IMR-90 (cell line): ENCODE data around the gene FOXC2. TPM values are rescaled to one million over a fixed set of nuclear protein-coding genes. Genes with fewer than 3 reads are reported as not detected.

ENCODE experiments used
- ATAC-seq: fragments of 200-7000 bp; cut with Tn5 transposase; 2 replicates; pipeline ENCODE4 v1.9.1; 2020; ENCODE audit warnings: low read depth, mild to moderate bottlenecking, moderate library complexity
- BruUV-seq: library from RNA; stranded (reverse); fragments of 400-500 nt; replicated peaks from 2 replicates; lab custom pipeline; 2021; lab: Mats Ljungman, UMichigan
- CTCF ChIA-PET: fragments of 300-600 bp; formaldehyde crosslinking; extraction: SDS; loops from one replicate; lab custom pipeline; 2021; ENCODE audit warnings: antibody characterized with exemption; lab: Yijun Ruan, JAX
- POLR2A ChIA-PET: fragments of 300-600 bp; sonication (Branson Sonifier 250); formaldehyde crosslinking; loops from one replicate; lab custom pipeline; 2022; ENCODE audit warnings: antibody characterized with exemption; ENCODE audit not compliant: unreplicated experiment; lab: Charles Lee
- DNase-seq: peaks from one replicate; pipeline ENCODE4 v3.0.0; 2013
- H2AFZ ChIP-seq: replicated peaks from 2 replicates; pipeline ENCODE3; 2013; ENCODE audit warnings: low read length, mild to moderate bottlenecking; ENCODE audit not compliant: poor library complexity
- H2AK5ac ChIP-seq: 2 replicates; pipeline ENCODE4 v1.6.1; 2013; ENCODE audit warnings: low read depth, low read length, inconsistent platforms
- H2AK9ac ChIP-seq: replicated peaks from 2 replicates; pipeline ENCODE3; 2013; ENCODE audit warnings: mild to moderate bottlenecking, low read depth, low read length, moderate library complexity; ENCODE audit not compliant: poor library complexity
- H2BK120ac ChIP-seq: 2 replicates; pipeline ENCODE4 v1.6.1; 2013; ENCODE audit warnings: low read depth, low read length, inconsistent platforms
- H2BK15ac ChIP-seq: 3 replicates; pipeline ENCODE4 v1.6.1; 2013; ENCODE audit warnings: low read depth, low read length, inconsistent platforms
- H2BK20ac ChIP-seq: 2 replicates; pipeline ENCODE4 v1.6.1; 2013; ENCODE audit warnings: low read depth, mild to moderate bottlenecking, inconsistent platforms, low read length, moderate library complexity
- H2BK5ac ChIP-seq: 2 replicates; pipeline ENCODE4 v1.6.1; 2013; ENCODE audit warnings: mild to moderate bottlenecking, low read depth, low read length, inconsistent platforms; ENCODE audit not compliant: poor library complexity, severe bottlenecking
- H3K14ac ChIP-seq: replicated peaks from 2 replicates; pipeline ENCODE4 v1.6.1; 2013; ENCODE audit warnings: low read depth, low read length, inconsistent platforms
- H3K18ac ChIP-seq: 2 replicates; pipeline ENCODE4 v1.6.1; 2013; ENCODE audit warnings: low read depth, low read length, control low read depth
- H3K23ac ChIP-seq: 2 replicates; pipeline ENCODE4 v1.6.1; 2013; ENCODE audit warnings: low read depth, low read length, inconsistent platforms
- H3K27ac ChIP-seq: 2 replicates; pipeline ENCODE4 v1.5.1; 2013; ENCODE audit warnings: mild to moderate bottlenecking, control low read depth, low read length; ENCODE audit not compliant: insufficient read depth
- H3K27me3 ChIP-seq: 2 replicates; pipeline ENCODE4 v1.6.1; 2013; ENCODE audit warnings: low read length; ENCODE audit not compliant: control insufficient read depth, insufficient read depth
- H3K36me3 ChIP-seq: 2 replicates; pipeline ENCODE4 v1.6.1; 2013; ENCODE audit warnings: low read length, mixed read lengths; ENCODE audit not compliant: control insufficient read depth, insufficient read depth
- H3K4ac ChIP-seq: 2 replicates; pipeline ENCODE4 v1.6.1; 2013; ENCODE audit warnings: low read depth, low read length, inconsistent platforms
- H3K4me1 ChIP-seq: 2 replicates; pipeline ENCODE4 v1.6.1; 2013; ENCODE audit warnings: low read length, mixed read lengths; ENCODE audit not compliant: control insufficient read depth, insufficient read depth
- H3K4me2 ChIP-seq: 2 replicates; pipeline ENCODE4 v1.6.1; 2013; ENCODE audit warnings: low read depth, mild to moderate bottlenecking, control low read depth, low read length, moderate library complexity
- H3K4me3 ChIP-seq: 2 replicates; pipeline ENCODE4 v1.5.1; 2013; ENCODE audit warnings: low read depth, mild to moderate bottlenecking, control low read depth, low read length, moderate library complexity; ENCODE audit not compliant: insufficient read depth
- H3K56ac ChIP-seq: 2 replicates; pipeline ENCODE4 v1.6.1; 2013; ENCODE audit warnings: low read length, inconsistent platforms; ENCODE audit not compliant: insufficient read depth; ENCODE audit errors: extremely low read depth
- H3K79me1 ChIP-seq, 2 experiments: 2 replicates each; pipeline ENCODE4 v1.6.1; 2013; ENCODE audit warnings: low read length in 2 of 2, inconsistent platforms in 1 of 2, low read depth in 1 of 2
- H3K9ac ChIP-seq: 2 replicates; pipeline ENCODE4 v1.6.1; 2013; ENCODE audit warnings: low read depth, low read length, control low read depth
- H3K9me1 ChIP-seq: 2 replicates; pipeline ENCODE4 v1.6.1; 2013; ENCODE audit warnings: low read length, inconsistent platforms; ENCODE audit not compliant: insufficient read depth
- H3K9me3 ChIP-seq: 2 replicates; pipeline ENCODE4 v1.6.1; 2013; ENCODE audit warnings: low read length; ENCODE audit not compliant: control insufficient read depth, insufficient read depth
- H4K20me1 ChIP-seq: 2 replicates; pipeline ENCODE4 v1.6.1; 2013; ENCODE audit warnings: low read length, inconsistent platforms; ENCODE audit not compliant: insufficient read depth
- H4K5ac ChIP-seq: 2 replicates; pipeline ENCODE4 v1.6.1; 2013; ENCODE audit warnings: mild to moderate bottlenecking, low read depth, low read length, control low read depth
- H4K8ac ChIP-seq, 2 experiments: 2 replicates each; pipeline ENCODE4 v1.6.1; 2013; ENCODE audit warnings: low read depth in 2 of 2, low read length in 2 of 2, control low read depth in 1 of 2, inconsistent platforms in 1 of 2
- H4K91ac ChIP-seq: 2 replicates; pipeline ENCODE4 v1.6.1; 2013; ENCODE audit warnings: low read depth, low read length, inconsistent platforms; ENCODE audit not compliant: insufficient read depth
- BHLHE40 ChIP-seq: fragments of 150-350 bp; IDR thresholded peaks from 2 replicates; pipeline ENCODE4 v1.6.1; 2016; ENCODE audit warnings: mild to moderate bottlenecking, low read depth, low read length
- CEBPB ChIP-seq: IDR thresholded peaks from 2 replicates; pipeline ENCODE4 v1.6.1; 2012; ENCODE audit warnings: low read depth, low read length, improper control_type of control experiment
- CTCF ChIP-seq: conservative IDR thresholded peaks from 2 replicates; pipeline ENCODE4 v1.5.1; 2012; ENCODE audit warnings: mild to moderate bottlenecking, low read depth, low read length, improper control_type of control experiment
- MAZ ChIP-seq: IDR thresholded peaks from 2 replicates; pipeline ENCODE4 v1.6.1; 2012; ENCODE audit warnings: low read depth, mild to moderate bottlenecking, low read length, improper control_type of control experiment, moderate library complexity, borderline replicate concordance
- MXI1 ChIP-seq: IDR thresholded peaks from 2 replicates; pipeline ENCODE4 v1.6.1; 2012; ENCODE audit warnings: low read depth, mild to moderate bottlenecking, low read length, moderate library complexity, borderline replicate concordance
- POLR2A ChIP-seq: IDR thresholded peaks from 2 replicates; pipeline ENCODE4 v1.6.1; 2012; ENCODE audit warnings: mild to moderate bottlenecking, low read depth, low read length
- RAD21 ChIP-seq: IDR thresholded peaks from 2 replicates; pipeline ENCODE4 v1.6.1; 2012; ENCODE audit warnings: low read length, improper control_type of control experiment
- SMC3 ChIP-seq: fragments of 150-350 bp; IDR thresholded peaks from 2 replicates; pipeline ENCODE4 v1.6.1; 2016; ENCODE audit warnings: low read depth, mild to moderate bottlenecking, antibody characterized with exemption, low read length, moderate library complexity
- WGBS, 2 experiments: methylation state at CpG; one replicate each; pipeline versions ENCODE4 v1.1.5 to v1.1.7; 2013; ENCODE audit warnings: missing lambda C conversion rate in 2 of 2; ENCODE audit not compliant: insufficient read length in 1 of 2; ENCODE audit errors: extremely low coverage in 2 of 2; 5-methylcytosine and 5-hydroxymethylcytosine counted together
- dilution Hi-C: fragments of 300-500 bp; cut with HindIII; formaldehyde crosslinking; loops from one replicate; pipeline ENCODE4 v1.14.3; 2018; ENCODE audit warnings: low sequenced_read_pairs; ENCODE audit not compliant: unreplicated experiment
- in situ Hi-C: fragments of 300-500 bp; cut with MboI; formaldehyde crosslinking; loops from 3 replicates; pipeline ENCODE4 v1.14.3; 2019; ENCODE audit warnings: low sequenced_read_pairs, inconsistent platforms, mixed read lengths
- intact Hi-C: fragments of 100-400 bp; cut with micrococcal nuclease; formaldehyde crosslinking; loops from 2 replicates; pipeline ENCODE4 v1.10.0; 2022
- polyA plus RNA-seq, 3 experiments: library from polyadenylated mRNA; depleted of rRNA; stranded (reverse); fragments of >200 nt; gene quantifications; 2 replicates each; pipeline ENCODE4 v1.2.3, GENCODE V29; 2012; ENCODE audit warnings: low replicate concordance in 1 of 3
- total RNA-seq: library from RNA; depleted of rRNA; stranded (reverse); fragments of >200 nt; gene quantifications from 2 replicates; pipeline ENCODE4 v1.2.3, GENCODE V29; 2012
- TF ChIP-seq, protein P1 (sequence below): fragments of 150-350 bp; IDR thresholded peaks from 2 replicates; pipeline ENCODE4 v1.6.1; 2016; ENCODE audit warnings: low read depth, mild to moderate bottlenecking, low read length, moderate library complexity, borderline replicate concordance
- TF ChIP-seq, protein P2 (sequence below): fragments of 150-350 bp; IDR thresholded peaks from 2 replicates; pipeline ENCODE4 v1.6.1; 2017; ENCODE audit warnings: mild to moderate bottlenecking, antibody characterized with exemption, low read length, low read depth

Gene FOXC2
- total and polyA plus RNA-seq, 2 of the 4 experiments (the other 2 are of a cell fraction), result 0.90 to 6.4 TPM

DNA sequence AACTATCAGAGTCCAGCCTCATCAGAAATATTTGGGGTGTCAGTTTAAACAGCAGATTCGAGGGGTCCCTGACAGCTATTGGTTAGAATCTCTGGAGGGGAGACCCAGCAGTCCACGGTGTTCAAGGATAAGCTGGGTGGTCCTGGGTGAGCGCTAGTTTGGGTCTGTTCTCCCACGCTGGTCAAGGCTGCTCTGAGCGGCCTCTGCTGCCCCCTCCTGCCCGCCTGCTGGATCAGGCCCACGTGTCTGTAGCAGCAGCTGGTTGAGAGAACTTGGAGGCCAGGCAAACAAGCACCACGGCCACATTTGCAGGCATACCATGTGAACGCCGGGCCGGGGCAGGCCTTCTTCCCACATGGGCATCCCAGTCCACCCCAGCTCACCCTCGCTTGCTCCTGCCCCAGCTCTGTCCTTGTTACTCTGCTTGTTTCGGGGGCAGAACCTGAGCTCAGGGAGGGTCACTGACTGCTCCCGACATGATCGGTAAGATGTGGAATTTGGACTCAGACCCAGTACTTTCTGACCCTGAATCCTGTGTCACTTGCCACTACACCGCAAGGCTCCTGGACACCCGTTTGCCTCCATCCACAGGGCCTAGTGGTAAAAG lies 48.9 kb upstream of the FOXC2 start:
- H3K4me3 ChIP-seq, result no peak overlapping the region
- peak overlapping the region; percentile 94 for H3K14ac ChIP-seq
- H3K27ac ChIP-seq, result peak overlapping the region; percentile 98
- DNase-seq (peak; percentile 88), ATAC-seq (peak; percentile 47)
- peaks cover 5% of the 10 kb centered on the region for H3K9me1 ChIP-seq
- peaks cover 46% of the 10 kb centered on the region for H4K20me1 ChIP-seq
- CTCF ChIA-PET, result interaction anchor here (1.1 to 1.7 kb wide), 4 partner anchors 265 to 474 kb away, joined by 3 to 11 read pairs (median 4); no protein-coding TSS in a partner anchor
- H3K4me1 ChIP-seq, result peaks cover 14% of the 10 kb centered on the region
- intact Hi-C loops (loop anchor here (1.0 kb wide), 1 partner anchor 696 kb away; no protein-coding TSS in a partner anchor), dilution Hi-C loops (no loop called here), in situ Hi-C loops (loop anchor here (5.0 kb wide), 2 partner anchors 445 to 695 kb away; no protein-coding TSS in a partner anchor)
- H3K36me3 ChIP-seq, result peaks cover 48% of the 10 kb centered on the region
- H4K8ac ChIP-seq, result peak overlapping the region; percentile 82 to 91
- peak overlapping the region; percentile 61 for H3K4me2 ChIP-seq
- peak overlapping the region; percentile 59 for H3K18ac ChIP-seq
- 37% methylated on average over 7 of the region's 17 CpGs; no CpG with 5 or more reads in 1 of the 2 experiments for WGBS, 2 experiments
- peak overlapping the region; percentile 73 for H2AK5ac ChIP-seq
- peak overlapping the region; percentile 73; the same call in 1 of the 2 replicates for H4K5ac ChIP-seq
- H2BK20ac ChIP-seq, result 0 out of 2 replicates have a peak overlapping the region, but pooled peaks have one; percentile 17
- peak overlapping the region; percentile 89 for H2AK9ac ChIP-seq
- H3K9ac ChIP-seq, result peak overlapping the region; percentile 100
- peaks cover 0 to 39% of the 10 kb centered on the region in 2 experiments; a peak in 2 of 4 replicates for H3K79me1 ChIP-seq
- peak overlapping the region; percentile 99 for H3K56ac ChIP-seq
- peak overlapping the region; percentile 97 for H3K4ac ChIP-seq
- POLR2A ChIA-PET, result interaction anchor here (0.6 to 1.4 kb wide), 8 partner anchors 9 to 317 kb away, joined by 3 to 7 read pairs (median 4); no protein-coding TSS in a partner anchor
- H2AFZ ChIP-seq, result peak overlapping the region; percentile 58
- H4K91ac ChIP-seq, result peak overlapping the region; percentile 71
- H3K9me3 ChIP-seq, result no peaks in the 10 kb centered on the region
- no peaks in the 10 kb centered on the region for H3K27me3 ChIP-seq
- H2BK5ac ChIP-seq, result peak overlapping the region; percentile 97
- peak overlapping the region; percentile 86 for H2BK120ac ChIP-seq
- BruUV-seq, result no TSS peak
- TF ChIP-seq POLR2A (peak; percentile 78), CEBPB (no peak), SMC3 (peak; percentile 64), CTCF (peak; percentile 90), MXI1 (peak; percentile 96), RAD21 (peak; percentile 90), MAZ (0 out of 2 replicates have a peak, but pooled peaks have one; percentile 54), BHLHE40 (no peak)
- TF ChIP-seq, protein P1, sequence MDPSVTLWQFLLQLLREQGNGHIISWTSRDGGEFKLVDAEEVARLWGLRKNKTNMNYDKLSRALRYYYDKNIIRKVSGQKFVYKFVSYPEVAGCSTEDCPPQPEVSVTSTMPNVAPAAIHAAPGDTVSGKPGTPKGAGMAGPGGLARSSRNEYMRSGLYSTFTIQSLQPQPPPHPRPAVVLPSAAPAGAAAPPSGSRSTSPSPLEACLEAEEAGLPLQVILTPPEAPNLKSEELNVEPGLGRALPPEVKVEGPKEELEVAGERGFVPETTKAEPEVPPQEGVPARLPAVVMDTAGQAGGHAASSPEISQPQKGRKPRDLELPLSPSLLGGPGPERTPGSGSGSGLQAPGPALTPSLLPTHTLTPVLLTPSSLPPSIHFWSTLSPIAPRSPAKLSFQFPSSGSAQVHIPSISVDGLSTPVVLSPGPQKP, result no peak
- TF ChIP-seq, protein P2, sequence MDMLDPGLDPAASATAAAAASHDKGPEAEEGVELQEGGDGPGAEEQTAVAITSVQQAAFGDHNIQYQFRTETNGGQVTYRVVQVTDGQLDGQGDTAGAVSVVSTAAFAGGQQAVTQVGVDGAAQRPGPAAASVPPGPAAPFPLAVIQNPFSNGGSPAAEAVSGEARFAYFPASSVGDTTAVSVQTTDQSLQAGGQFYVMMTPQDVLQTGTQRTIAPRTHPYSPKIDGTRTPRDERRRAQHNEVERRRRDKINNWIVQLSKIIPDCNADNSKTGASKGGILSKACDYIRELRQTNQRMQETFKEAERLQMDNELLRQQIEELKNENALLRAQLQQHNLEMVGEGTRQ, result peak; percentile 80
- H2BK15ac ChIP-seq, result peak overlapping the region; percentile 85; the same call in 1 of the 3 replicates
- peak overlapping the region; percentile 85 for H3K23ac ChIP-seq
